Testis (tissue), 3 donors: ENCODE data around the gene KIF1C. TPM values are rescaled to one million over a fixed set of nuclear protein-coding genes. Genes with fewer than 3 reads are reported as not detected.

Source experiments
- DNase-seq: peaks from one replicate; pipeline ENCODE4 v3.0.0-alpha.2; 2019
- H3K27ac ChIP-seq, 2 donors: fragments of 200-600 bp; sonication (generic); one replicate each; pipeline ENCODE4 v1.5.1; 2019
- H3K27me3 ChIP-seq: fragments of 200-600 bp; sonication (generic); one replicate; pipeline ENCODE4 v1.5.1; 2019
- H3K36me3 ChIP-seq: fragments of 200-600 bp; sonication (generic); one replicate; pipeline ENCODE4 v1.5.1; 2017; ENCODE audit warnings: low read depth; ENCODE audit errors: missing control alignments
- H3K4me1 ChIP-seq: fragments of 200-600 bp; sonication (generic); one replicate; pipeline ENCODE4 v1.5.1; 2019
- H3K4me3 ChIP-seq, 2 donors: fragments of 200-600 bp; sonication (generic); one replicate each; pipeline ENCODE4 v1.5.1; 2017 to 2019
- H3K9me3 ChIP-seq: fragments of 200-600 bp; sonication (generic); one replicate; pipeline ENCODE4 v1.5.1; 2017
- POLR2A ChIP-seq: fragments of 450-650 bp; IDR thresholded peaks from one replicate; pipeline ENCODE4 v1.6.1; 2017; ENCODE audit warnings: antibody characterized with exemption, mild to moderate bottlenecking, moderate library complexity
- WGBS, 2 donors: methylation state at CpG; one replicate each; pipeline ENCODE4 v1.1.5; 2018; 5-methylcytosine and 5-hydroxymethylcytosine counted together
- intact Hi-C: fragments of 100-400 bp; cut with DNase I; formaldehyde crosslinking; loops from one replicate; pipeline ENCODE4 v1.15.1; 2023; ENCODE audit warnings: low total_unique reads
- polyA plus RNA-seq: library from polyadenylated mRNA; stranded (reverse); fragments of 350-450 nt; fragmentation: Illumina TruSeq; extraction: RNeasy Lipid Tissue Mini Kit (QIAGEN cat#74804); gene quantifications from one replicate; pipeline ENCODE4 v1.2.3, GENCODE V29; 2014; ENCODE audit warnings: low read depth, low replicate concordance; ENCODE audit not compliant: insufficient read depth
- total RNA-seq, 2 donors: library from RNA; depleted of rRNA; stranded (reverse); fragments of >200 nt; gene quantifications; one replicate each; pipeline ENCODE4 v1.2.3, GENCODE V29; 2016
- TF ChIP-seq, protein P1 (sequence below), 3 experiments: fragments of 450-650 bp in 2 of 3; fragments of 200-600 bp in 1 of 3; sonication (generic) in 1 of 3; IDR thresholded peaks; one replicate each; pipeline ENCODE4 v1.5.1; 2016 to 2019; ENCODE audit warnings: antibody characterized with exemption in 3 of 3, mild to moderate bottlenecking in 2 of 3, moderate library complexity in 1 of 3

Gene KIF1C
- total and polyA plus RNA-seq, 3 donors from 2014 or later = 51.1 to 79.9 (median 54.1) TPM

DNA sequence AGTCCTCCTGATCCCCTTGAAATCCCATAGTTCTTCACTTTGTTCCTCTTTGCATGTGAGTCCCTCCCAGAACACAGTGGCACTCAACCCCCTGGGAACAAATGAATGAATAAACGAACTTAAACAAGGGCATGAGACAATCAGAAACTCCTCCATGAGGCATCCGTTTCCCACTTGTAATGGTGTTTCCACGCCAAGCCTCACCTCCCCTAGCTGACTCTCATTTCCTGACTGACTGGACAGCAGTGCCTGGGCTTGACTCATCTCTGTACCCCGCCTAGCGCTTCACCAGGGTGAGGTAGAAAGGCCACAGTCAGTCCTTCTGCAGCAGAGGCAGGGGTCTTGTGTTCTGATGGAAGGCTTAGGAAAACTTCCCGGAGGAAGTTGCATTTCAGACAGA is 14.2 kb downstream of the KIF1C start:
- no peak for DNase-seq
- TF ChIP-seq, protein P1, sequence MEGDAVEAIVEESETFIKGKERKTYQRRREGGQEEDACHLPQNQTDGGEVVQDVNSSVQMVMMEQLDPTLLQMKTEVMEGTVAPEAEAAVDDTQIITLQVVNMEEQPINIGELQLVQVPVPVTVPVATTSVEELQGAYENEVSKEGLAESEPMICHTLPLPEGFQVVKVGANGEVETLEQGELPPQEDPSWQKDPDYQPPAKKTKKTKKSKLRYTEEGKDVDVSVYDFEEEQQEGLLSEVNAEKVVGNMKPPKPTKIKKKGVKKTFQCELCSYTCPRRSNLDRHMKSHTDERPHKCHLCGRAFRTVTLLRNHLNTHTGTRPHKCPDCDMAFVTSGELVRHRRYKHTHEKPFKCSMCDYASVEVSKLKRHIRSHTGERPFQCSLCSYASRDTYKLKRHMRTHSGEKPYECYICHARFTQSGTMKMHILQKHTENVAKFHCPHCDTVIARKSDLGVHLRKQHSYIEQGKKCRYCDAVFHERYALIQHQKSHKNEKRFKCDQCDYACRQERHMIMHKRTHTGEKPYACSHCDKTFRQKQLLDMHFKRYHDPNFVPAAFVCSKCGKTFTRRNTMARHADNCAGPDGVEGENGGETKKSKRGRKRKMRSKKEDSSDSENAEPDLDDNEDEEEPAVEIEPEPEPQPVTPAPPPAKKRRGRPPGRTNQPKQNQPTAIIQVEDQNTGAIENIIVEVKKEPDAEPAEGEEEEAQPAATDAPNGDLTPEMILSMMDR (IDR thresholded peaks at IDR 0.05) = no peak
- no peak for TF ChIP-seq POLR2A
- Histone ChIP-seq H3K36me3 (no peaks in the 10 kb centered on the region), H3K27me3 (no peaks in the 10 kb centered on the region), H3K9me3 (no peaks in the 10 kb centered on the region), H3K4me1 (no peaks in the 10 kb centered on the region), H3K27ac (no peak overlapping the region), H3K4me3 (no peak overlapping the region)
- WGBS, 2 donors = 86 to 87% methylated on average over 6 of the region's 6 CpGs
- intact Hi-C loops = no loop called here

- Histone ChIP-seq H3K27ac (no peak overlapping the region), H3K36me3 (no peaks in the 10 kb centered on the region), H3K9me3 (no peaks in the 10 kb centered on the region), H3K27me3 (no peaks in the 10 kb centered on the region), H3K4me1 (no peaks in the 10 kb centered on the region), H3K4me3 (no peak overlapping the region)
- WGBS, 2 donors = 60 to 85% methylated on average over 2 to 4 of the region's 4 CpGs
- TF ChIP-seq, protein P1 (IDR thresholded peaks at IDR 0.05) = no peak
- TF ChIP-seq POLR2A = no peak
- intact Hi-C loops = no loop called here
- no peak for DNase-seq
These were observed 16.6 kb downstream of the KIF1C start for GRCh38 chr17:5014357-5014756.

GRCh38 chr17:5019475-5019956 is 21.8 kb downstream of the KIF1C start:
- 20 to 76% methylated on average over 1 of the region's 1 CpG for WGBS, 2 donors
- no peaks in the 10 kb centered on the region for H3K4me1 ChIP-seq
- H3K27me3 ChIP-seq = no peaks in the 10 kb centered on the region
- intact Hi-C loops = no loop called here
- no peaks in the 10 kb centered on the region for H3K36me3 ChIP-seq
- H3K9me3 ChIP-seq = no peaks in the 10 kb centered on the region
- no peak for TF ChIP-seq POLR2A
- TF ChIP-seq, protein P1 (IDR thresholded peaks at IDR 0.05) = no peak
- no peak for DNase-seq
- no peak overlapping the region for H3K4me3 ChIP-seq
- no peak overlapping the region for H3K27ac ChIP-seq

- intact Hi-C loops = no loop called here
- Histone ChIP-seq H3K9me3 (no peaks in the 10 kb centered on the region), H3K27me3 (no peaks in the 10 kb centered on the region), H3K4me1 (no peaks in the 10 kb centered on the region), H3K27ac (no peak overlapping the region), H3K4me3 (no peak overlapping the region), H3K36me3 (no peaks in the 10 kb centered on the region)
- DNase-seq = no peak
- no peak for TF ChIP-seq POLR2A
- TF ChIP-seq, protein P1 (IDR thresholded peaks at IDR 0.05) = no peak
- 85 to 90% methylated on average over 12 to 20 of the region's 20 CpGs for WGBS, 2 donors
These were observed 22.8 kb downstream of the KIF1C start for GRCh38 chr17:5020502-5021023.

DNA sequence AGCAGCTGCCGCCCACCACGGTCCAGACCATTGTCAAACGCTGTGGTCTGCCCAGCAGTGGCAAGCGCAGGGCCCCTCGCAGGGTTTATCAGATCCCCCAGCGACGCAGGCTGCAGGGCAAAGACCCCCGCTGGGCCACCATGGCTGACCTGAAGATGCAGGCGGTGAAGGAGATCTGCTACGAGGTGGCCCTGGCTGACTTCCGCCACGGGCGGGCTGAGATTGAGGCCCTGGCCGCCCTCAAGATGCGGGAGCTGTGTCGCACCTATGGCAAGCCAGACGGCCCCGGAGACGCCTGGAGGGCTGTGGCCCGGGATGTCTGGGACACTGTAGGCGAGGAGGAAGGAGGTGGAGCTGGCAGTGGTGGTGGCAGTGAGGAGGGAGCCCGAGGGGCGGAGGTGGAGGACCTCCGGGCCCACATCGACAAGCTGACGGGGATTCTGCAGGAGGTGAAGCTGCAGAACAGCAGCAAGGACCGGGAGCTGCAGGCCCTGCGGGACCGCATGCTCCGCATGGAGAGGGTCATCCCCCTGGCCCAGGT is 24.5 kb downstream of the KIF1C start:
- Histone ChIP-seq H3K4me1 (no peaks in the 10 kb centered on the region), H3K4me3 (no peak overlapping the region), H3K36me3 (no peaks in the 10 kb centered on the region), H3K9me3 (no peaks in the 10 kb centered on the region), H3K27ac (no peak overlapping the region), H3K27me3 (no peaks in the 10 kb centered on the region)
- no peak for DNase-seq
- intact Hi-C loops = no loop called here
- no peak for TF ChIP-seq POLR2A
- TF ChIP-seq, protein P1 (IDR thresholded peaks at IDR 0.05) = no peak
- 96% methylated on average over 30 of the region's 30 CpGs; no CpG with 5 or more reads in 1 of the 2 donors for WGBS, 2 donors
